ENCODE results near the gene PGPEP1.
"Not testable (repeated sequence)": the region's sequence is repeated elsewhere in the genome, so short reads cannot be mapped to it uniquely, and the experiment has no call there.

PGPEP1 gene

GRCh38 chr19:18339723-18340122 is 675 bp upstream of the PGPEP1 start:
- H3K27ac ChIP-seq: peak overlapping the region; percentile 65; the same call in 1 of the 2 replicates

GRCh38 chr19:18340990-18341868 is 831 bp downstream of the PGPEP1 start:
- peak overlapping the region; percentile 65; the same call in 1 of the 2 replicates for H3K27ac ChIP-seq

More at GRCh38 chr19:18339723-18340122, 675 bp upstream of the PGPEP1 start:
- TF ChIP-seq, protein P1, sequence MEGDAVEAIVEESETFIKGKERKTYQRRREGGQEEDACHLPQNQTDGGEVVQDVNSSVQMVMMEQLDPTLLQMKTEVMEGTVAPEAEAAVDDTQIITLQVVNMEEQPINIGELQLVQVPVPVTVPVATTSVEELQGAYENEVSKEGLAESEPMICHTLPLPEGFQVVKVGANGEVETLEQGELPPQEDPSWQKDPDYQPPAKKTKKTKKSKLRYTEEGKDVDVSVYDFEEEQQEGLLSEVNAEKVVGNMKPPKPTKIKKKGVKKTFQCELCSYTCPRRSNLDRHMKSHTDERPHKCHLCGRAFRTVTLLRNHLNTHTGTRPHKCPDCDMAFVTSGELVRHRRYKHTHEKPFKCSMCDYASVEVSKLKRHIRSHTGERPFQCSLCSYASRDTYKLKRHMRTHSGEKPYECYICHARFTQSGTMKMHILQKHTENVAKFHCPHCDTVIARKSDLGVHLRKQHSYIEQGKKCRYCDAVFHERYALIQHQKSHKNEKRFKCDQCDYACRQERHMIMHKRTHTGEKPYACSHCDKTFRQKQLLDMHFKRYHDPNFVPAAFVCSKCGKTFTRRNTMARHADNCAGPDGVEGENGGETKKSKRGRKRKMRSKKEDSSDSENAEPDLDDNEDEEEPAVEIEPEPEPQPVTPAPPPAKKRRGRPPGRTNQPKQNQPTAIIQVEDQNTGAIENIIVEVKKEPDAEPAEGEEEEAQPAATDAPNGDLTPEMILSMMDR (conservative IDR thresholded peaks at IDR 0.05): peak; percentile 54

DNA sequence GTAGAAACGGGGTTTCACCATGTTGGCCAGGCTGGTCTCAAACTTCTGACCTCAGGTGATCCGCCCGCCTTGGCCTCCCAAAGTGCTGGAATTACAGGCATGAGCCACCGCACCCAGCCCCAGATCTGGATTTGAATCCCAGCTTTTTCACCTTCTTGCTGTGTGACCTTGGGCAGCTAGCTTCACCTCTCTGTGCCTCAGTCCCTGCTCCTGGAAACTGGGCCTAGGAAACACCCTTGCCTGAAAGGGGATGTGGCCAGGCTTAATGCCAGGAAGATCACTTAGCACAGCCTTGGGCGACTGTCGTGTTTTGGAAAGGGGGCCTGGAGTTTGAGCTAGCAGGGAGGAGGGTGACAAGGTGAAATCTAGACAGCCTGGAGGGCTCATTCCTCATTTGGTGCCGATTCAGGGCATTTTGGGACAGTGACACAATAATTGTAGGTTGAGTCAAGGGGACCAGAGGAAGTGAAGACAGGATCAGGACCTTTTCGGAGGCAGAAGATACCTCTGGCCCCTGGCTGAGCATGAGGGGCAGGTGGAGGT is 1.8 kb downstream of the PGPEP1 start:
- TF ChIP-seq, protein P1 (conservative IDR thresholded peaks at IDR 0.05): no peak
- no peak overlapping the region for H3K27ac ChIP-seq

More at GRCh38 chr19:18340990-18341868, 831 bp downstream of the PGPEP1 start:
- TF ChIP-seq, protein P1 (conservative IDR thresholded peaks at IDR 0.05): no peak

GRCh38 chr19:18344582-18344950 is 4.2 kb downstream of the PGPEP1 start:
- TF ChIP-seq, protein P1 (conservative IDR thresholded peaks at IDR 0.05): no peak
- H3K27ac ChIP-seq: no peak overlapping the region

GRCh38 chr19:18345296-18345695 is 4.9 kb downstream of the PGPEP1 start:
- TF ChIP-seq, protein P1 (conservative IDR thresholded peaks at IDR 0.05): no peak
- no peak overlapping the region for H3K27ac ChIP-seq

GRCh38 chr19:18346091-18346490 is 5.7 kb downstream of the PGPEP1 start:
- 0 out of 2 replicates have a peak overlapping the region, but pooled peaks have one; percentile 14 for H3K27ac ChIP-seq

GRCh38 chr19:18348171-18348570 is 7.8 kb downstream of the PGPEP1 start:
- TF ChIP-seq, protein P1 (conservative IDR thresholded peaks at IDR 0.05): no peak

More at GRCh38 chr19:18346091-18346490, 5.7 kb downstream of the PGPEP1 start:
- TF ChIP-seq, protein P1 (conservative IDR thresholded peaks at IDR 0.05): peak; percentile 45

GRCh38 chr19:18348818-18349339 is 8.5 kb downstream of the PGPEP1 start:
- H3K27ac ChIP-seq: not testable (repeated sequence)

More at GRCh38 chr19:18348171-18348570, 7.8 kb downstream of the PGPEP1 start:
- no peak overlapping the region for H3K27ac ChIP-seq

Data from VCaP (cell line).